ENCODE measurements around the gene LMO1.

The LMO1 gene

DNA sequence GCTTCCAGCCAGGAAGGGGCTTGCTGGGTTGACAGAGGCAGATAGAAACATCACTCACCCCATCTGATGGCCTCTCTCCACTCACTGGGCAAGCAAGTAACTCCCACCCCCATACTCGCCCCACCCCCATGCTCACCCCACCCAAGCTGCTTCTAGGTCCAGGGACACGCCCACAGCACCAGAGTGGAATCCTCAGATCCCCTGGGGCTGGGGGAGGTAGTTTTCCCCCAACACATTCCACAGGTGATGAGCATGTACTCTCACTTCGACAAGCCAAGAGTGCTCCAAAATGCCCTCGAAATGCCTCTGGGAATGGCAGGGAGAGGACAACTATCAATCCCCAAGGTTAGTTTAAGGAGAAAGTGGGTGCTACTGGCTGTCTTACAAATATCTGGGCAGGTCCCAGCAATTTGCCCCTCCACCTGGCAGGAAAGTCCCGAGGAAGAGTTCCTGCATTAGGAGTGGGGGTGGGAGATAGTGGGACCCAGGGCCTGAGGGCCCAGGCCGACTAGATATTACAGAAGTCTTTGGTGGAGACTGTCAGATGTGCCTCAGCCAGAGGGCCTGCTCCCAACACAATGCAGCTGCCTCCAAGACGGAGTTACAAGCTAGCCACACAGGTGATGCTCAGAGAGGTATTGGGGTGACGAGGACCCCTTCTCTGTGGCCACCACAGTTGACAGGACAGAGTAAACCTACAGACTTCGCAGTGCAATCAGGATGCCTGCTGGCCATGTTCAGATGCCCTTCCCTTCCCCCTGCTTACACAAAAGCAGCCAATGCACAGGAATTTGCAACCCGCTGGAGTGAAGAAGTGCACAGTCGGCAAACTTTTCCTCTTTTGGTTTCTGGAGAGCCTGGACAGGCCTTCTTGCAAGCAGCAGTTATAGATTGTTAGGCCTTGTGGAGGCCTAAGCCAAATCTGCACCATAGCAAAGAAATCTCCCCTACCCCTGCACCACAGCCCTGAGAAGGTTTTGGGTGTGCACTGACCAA lies 2.9 kb upstream of the LMO1 start:
- in situ Hi-C loops (cut with MboI; ENCODE audit: low sequenced_read_pairs) = no loop called here

DNA sequence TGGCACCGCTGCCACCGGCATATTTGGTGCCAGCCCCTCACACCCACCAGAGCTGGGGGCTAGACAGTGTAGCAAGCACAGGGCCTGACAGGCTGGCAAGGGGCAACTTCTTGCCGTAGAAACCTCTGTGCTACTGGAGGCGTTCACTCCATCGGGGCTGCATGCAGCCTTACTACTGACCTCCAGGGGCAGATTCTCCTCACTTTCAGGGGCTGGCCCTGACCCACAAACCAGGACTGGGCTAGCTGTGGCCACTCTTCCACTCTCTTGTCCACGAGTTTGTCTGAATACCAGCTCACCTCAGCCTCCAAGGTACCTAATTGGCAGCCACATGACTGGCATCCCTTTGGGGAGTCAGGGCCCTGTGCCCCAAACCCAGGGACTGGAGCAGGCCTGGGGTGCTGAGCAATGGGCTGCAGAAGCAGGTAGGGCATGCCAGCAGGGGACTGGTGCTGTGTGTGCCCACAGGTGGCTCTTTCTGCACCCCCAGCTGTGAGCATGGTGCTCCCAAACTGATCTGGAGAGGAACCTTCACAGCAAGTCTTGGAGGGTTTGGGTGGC lies 2.1 kb upstream of the LMO1 start:
- in situ Hi-C loops (cut with MboI; ENCODE audit: low sequenced_read_pairs) = no loop called here

DNA sequence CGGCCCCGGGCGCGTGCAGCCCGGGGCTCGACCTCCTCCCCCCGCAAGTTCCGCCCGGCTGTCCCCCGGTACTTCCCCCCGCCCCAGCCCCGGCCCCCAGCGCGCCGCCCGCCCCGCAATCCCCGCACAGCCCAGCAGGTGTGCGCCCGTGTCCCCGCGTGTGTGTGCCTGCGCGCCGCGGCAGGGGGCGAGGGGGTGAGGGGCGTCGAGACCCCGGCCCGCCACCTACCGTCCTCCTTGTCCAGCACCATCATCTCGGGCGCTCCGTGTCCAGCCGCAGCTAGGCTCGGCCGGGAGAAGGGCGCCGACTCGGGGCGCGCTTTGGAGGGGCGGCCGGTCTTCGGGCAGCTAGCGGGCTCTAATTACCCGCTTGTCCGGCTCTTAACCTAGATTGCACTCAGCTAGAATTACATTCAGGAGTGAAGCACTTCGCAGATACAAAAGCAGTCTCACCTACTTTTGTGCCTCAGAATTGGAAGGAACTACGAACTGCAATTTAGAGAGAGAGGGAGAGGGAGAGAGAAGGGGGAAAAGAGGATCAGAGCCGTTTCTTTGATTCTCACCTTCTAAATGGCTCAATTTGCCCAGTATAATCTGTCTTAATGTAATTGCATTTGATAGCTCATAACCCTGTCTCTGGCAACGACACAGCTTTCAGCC lies 439 bp downstream of the LMO1 start:
- in situ Hi-C loops (cut with MboI; ENCODE audit: low sequenced_read_pairs) = no loop called here

DNA sequence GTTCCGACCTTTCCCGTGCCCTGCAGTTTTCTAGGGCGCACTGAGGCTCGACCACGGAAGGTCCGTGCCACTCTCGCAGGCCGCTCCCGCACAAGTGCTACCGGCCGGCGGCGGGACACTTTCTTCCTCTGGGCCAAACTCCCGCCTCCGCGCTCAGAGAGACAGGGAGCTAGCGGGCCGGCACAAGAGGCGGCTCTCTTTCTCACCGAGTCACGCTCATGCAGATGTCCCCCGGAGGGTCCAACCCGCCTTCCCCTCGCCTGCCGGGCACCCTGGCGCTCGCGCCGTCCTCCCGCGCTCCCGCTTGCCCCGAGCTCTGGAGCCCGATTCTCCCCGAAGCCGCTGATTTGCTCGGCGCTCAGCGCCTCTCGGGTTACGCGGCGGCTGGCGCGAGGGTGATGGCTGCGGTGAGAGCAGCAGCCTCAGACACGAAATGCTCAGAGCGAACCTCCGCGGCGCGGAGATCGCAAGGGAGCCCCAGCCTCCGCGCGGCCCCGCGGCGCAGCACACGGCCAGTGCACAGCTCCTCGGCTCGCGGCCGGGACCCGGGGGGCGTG lies 1.0 kb downstream of the LMO1 start:
- in situ Hi-C loops (cut with MboI; ENCODE audit: low sequenced_read_pairs) = no loop called here

DNA sequence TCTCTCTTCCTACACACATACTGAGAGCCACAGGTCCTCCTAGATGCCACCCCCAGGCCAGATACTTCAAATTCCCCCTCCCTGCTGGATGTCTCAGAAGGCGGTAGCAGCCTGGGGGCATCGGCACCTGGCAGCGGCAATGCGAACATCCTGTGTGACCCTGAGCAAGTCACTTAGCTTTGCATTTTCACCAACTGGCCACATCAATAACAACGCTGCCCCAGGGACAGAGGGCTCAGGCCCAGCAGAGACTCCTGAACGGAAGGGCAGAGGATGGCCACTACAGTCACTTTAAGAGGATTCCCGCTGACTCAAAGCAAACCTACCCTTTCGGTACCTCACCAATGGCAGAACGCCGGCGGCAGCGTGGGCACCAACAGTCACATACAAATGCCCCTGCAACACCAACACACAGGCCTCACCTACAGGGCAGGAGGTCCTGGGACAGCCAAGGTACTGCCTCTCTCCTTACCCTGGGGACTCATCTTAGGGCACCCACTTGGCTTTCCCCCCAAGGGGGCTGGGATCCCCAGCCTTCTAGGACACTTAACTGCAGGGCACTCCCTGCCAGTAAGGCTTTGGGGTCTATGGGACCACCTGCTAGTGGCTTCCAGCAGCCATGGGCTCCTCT lies 1.6 kb downstream of the LMO1 start:
- in situ Hi-C loops (cut with MboI; ENCODE audit: low sequenced_read_pairs) = no loop called here

DNA sequence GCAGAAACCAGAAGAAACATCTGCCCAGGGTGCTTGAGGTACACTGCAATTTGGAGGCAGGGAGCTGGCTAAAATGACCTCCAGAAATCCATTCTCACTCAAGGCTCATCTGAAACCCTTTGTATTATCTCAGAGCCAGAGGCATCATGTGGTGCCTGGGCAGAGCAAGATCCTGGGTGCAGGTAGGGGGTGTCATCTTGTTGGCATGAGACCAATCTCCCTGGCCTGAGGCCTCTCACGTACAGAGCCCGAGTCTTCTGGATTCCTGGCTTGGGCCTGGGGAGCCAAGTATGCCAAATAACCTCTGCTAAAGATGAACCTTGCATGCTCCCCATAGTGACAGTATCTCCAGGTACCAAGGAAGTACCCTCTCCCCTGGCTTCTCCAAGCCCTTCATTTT lies 2.4 kb downstream of the LMO1 start:
- in situ Hi-C loops (cut with MboI; ENCODE audit: low sequenced_read_pairs) = no loop called here

DNA sequence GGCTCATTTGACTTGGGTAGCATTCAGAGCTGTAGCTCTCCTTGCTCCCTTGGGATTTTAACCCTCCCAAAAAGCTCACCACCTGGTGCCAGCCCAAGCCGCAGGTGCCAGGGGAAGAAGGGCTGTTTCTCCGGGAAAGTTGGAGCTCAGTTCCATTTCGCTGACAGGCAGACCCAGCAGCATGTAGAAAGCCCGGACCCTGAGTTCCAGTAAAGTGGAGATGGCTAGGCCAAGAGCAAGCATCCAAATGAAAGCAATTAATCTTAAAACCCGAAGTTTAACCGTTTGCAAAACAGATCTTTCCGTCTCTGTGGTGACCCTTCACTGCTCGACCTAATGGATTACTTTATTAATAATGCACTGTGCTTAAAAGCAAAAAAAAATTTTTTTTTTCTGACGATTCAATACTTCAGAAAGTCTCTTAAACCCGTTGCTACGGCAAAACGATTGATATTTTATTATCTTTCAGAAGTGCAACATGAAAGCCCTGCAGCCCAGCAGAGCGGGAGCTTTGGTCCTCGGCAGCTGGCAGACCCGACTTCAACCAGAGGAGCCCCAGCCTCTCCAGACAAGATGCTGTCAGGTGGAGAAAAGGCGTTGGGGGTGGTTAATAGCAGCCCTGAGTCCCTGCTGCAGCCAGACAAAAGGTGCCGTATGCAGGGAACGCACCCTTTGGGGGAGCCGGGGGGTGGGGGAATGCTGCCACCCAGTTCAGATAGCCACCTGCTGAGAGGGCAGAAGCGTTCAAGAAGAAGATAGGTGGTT lies 3.3 kb downstream of the LMO1 start:
- in situ Hi-C loops (cut with MboI; ENCODE audit: low sequenced_read_pairs) = no loop called here

DNA sequence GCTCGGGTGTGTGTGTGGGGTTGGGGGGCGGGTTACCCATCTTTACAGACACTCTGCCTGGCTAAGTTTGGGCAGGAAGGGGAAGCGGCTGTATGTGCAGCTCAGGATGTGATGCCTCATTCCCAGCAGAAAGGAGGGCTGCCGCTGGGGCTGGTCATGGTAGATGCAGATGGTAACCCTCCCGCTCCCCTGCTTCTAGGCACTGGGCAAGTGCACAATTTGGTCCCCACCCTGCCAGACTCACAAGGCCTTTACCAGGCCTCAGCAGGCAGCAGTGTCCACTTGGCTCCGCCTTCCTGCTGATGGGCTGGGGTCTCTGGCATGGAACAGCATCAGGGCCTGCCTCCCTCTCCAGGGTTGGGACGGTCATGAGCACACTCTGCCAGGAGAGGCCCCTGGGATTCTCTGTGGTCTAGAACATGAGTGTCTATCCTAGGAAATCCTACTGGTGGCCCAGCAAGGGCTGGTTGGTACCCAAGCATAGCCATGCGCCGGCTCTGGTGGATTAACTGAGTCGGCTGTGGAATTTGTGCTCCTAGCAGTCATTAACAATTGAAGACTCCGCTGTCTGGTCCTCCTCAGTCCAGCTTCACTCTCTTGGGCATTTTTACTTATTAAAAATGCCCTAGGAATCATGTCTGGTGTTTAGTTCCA lies 4.2 kb downstream of the LMO1 start:
- in situ Hi-C loops (cut with MboI; ENCODE audit: low sequenced_read_pairs) = no loop called here

DNA sequence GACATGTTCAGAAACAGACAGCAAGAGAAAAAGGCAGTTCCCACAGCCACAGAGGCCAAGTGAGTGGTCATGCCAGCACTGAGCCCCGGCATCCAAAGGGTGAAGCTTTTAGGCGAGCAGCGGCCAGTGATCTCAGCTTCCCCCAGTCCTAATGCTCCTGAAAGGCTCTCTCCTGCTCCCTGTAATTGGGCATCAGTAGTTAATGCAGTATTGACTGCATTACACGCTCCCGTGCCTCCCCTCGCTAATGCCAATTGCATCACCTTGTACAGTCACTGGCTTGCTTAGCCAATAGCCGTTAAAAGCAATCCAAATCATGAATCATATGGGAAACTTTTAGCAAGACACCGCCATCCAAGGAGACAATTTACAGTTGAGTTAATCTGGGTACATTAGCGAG lies 4.9 kb downstream of the LMO1 start:
- in situ Hi-C loops (cut with MboI; ENCODE audit: low sequenced_read_pairs) = no loop called here

DNA sequence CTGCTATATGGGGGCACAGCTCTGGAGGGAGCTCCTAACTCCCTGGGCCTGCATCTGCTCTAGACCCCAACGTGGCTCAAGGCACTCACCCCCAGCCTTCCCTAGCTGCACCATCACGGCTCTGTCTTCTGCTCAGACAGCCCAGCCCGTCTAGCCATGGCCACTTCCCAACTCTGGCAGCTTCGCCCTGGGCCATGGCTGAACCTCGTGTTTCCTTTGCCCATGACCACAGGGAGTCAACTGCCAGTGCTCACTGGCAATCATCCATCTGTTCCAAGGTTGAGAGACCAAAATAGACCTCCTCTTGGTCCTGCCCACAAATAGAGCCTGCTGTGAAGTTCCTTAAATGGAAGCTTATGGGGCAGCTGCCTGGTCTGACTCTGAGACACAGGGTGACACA lies 5.4 kb downstream of the LMO1 start:
- in situ Hi-C loops (cut with MboI; ENCODE audit: low sequenced_read_pairs) = no loop called here

DNA sequence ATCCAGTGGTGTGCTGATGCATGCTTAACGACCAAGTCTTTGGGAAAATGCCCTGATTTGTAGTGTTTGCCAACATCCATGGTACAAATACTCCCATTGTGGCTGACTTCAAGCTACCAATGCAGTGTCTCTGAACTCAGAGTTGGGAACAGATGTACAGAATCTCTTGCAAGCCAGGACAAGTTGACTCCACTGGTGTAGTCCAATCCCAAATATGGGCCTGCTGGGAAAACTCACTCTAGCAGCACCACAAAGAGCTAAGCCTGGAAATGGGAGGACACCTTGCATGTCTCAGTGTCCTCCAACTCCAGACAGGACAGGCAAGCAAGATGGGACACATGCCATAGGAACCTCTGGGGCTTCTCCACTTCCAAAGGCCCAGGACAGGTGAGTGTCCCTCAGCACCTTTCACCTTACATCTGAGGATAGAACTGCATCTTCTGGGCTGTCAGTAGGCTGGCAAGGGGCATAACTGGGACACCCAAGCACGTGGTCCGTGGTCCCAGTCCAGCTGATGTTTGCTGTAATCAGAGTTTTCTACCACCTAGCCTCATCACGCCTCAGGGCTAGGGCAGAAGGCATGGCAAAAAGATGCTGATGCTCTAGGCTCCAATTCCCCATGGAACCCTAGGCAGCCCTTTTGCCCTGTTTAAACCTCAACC lies 6.5 kb downstream of the LMO1 start:
- in situ Hi-C loops (cut with MboI; ENCODE audit: low sequenced_read_pairs) = no loop called here

DNA sequence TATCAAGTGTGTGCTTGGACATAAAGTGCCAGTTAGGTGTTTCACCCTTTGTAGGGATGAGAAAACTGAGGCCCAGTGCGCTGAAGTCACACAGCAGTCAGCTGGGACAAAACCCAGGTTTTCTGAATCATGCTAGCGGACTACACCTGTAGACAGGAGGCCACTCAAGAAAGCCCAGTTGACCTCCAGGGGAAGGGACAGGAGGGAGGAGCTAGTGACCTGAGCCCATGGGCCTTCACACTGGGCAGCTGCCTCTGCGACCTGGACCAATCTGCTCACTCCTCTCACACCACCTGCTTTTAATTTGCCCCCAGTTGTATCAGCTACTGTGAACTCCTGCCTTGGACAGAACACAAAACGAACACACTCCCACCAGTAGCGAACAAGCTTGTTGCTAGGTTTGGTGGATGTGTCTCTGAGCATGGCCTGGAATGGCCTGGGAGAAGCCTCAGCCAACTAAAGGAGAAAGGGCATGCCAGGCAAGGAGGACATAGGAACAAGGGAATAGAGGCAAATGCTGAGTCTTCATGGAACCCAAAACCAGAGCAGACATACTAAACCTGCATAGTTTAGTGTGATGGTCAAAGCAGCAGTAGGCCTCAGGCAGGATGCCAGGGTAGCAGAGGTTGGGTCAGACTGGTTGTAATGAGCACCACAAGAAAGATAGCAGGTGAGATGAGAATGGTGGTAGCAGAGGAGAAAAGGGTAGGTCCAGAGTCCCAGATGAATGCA lies 7.2 kb downstream of the LMO1 start:
- in situ Hi-C loops (cut with MboI; ENCODE audit: low sequenced_read_pairs) = no loop called here

DNA sequence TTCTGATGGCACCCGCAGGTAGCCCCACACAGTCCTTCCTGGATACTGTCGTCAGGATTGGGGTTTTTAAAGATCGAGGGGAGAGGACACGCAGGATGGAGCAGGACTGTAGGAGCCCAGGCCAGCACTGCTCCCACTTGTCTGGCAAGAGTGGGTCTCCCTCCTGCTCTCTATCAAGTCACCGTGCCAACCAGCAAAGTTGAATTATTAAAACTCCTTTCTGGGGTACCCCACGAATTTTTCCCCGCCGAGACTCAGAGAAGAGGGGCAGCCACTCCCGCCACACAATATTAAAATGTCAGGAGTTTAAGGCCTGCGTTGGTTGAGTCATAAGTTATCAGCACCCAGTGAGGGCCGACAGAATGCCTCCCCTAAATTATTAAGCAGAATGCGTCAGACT lies 10.1 kb downstream of the LMO1 start:
- in situ Hi-C loops (cut with MboI; ENCODE audit: low sequenced_read_pairs) = no loop called here

DNA sequence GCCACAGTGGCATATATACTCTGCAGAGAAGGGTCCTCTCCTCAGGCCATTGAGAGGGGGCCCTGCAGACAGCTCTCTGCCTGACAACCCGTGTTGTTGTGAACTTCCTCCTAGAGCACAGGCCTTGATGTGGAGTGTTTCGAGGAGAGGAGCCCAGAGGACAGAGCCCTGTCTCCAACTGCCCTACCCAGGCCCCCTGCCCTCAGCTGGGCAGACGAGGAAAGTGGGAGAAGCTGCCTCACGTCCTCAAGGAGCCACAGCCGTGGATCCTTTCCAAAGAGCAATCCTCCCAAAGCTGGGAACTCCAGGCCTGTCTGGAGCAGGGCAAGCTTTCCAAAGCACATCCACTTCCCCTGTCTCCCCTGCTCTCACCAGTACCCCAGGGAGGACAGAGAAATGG lies 10.7 kb downstream of the LMO1 start:
- in situ Hi-C loops (cut with MboI; ENCODE audit: low sequenced_read_pairs) = no loop called here

DNA sequence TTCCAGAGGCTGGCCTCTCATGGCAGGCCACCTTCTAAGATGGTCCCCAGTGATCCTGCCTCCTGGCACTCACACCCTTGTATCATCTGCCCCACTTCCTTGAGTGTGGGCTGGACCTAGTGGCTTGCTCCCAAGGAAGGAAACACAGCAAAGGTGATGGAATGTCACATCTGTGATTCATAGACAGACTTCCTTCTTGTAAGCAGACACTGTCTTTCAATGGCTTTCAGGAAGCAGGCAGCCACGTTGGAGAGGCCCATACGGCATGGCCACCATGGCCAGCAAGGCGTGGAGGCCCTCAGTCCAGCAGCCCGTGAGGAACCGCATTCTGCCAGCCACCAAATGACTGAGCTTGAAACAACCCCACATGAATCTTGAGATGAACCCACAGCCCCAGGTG lies 11.3 kb downstream of the LMO1 start:
- in situ Hi-C loops (cut with MboI; ENCODE audit: low sequenced_read_pairs) = no loop called here

DNA sequence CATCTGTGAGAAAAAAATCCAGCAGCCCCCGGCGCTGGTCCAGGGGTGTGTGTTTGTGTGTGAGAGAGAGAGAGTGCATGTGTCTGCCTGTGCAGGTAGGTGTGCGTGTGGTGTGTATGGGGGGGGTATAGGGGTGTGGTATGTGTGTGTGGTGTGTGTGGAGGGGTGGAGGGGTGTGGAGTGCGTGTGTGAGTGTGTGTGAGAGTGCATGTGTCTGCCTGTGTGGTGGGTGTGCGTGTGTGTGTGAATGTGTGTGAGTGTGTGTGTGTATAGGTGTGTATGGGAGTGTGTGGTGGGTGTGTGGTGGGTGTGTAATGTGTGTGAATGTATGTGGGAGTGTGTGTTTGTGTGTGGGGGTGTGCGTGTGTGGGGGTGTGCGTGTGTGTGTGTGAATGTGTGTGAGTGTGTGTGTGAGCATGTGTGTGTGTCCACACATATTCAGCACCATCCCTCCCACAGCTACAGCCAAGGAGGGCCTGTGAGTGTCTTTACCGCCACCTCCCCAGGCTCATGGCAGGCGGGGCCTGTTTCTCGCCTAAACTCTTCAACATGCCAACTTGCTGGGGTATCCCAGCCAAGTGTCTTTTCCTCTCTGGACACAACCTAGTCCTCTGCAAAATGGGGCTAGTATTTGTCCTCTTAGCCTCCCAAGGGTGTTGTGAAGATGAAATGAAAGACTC lies 11.9 kb downstream of the LMO1 start:
- in situ Hi-C loops (cut with MboI; ENCODE audit: low sequenced_read_pairs) = no loop called here

DNA sequence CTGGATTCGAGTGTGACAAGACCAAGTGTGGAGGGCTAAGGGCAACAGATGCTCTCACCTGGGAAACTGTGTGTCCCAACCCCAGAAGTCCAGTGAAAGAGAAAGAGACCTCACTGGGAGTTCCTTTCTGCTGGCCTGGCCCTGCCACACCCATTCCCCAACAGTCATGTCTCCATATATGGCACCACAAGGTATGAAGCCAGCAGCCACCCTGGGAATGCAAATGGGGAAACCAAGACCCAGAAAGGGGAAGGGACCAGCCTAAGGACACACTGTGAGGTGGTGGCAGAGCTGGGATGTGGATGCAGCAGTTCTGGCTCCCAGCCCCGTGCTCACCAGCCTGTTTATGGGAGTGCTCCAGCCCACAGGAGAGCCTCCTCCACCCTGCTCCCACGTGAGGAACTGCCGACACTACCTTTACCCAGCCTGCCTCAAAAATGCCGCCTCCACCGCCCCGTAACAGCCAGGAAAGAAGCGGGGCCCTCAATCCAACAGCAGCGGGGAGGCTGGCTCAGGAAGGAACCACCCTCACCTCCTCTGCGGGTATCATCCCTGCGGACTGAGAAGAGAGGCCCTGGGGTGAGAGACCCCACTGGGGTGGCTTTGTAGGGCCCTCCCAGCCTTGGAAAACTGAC lies 12.6 kb downstream of the LMO1 start:
- in situ Hi-C loops (cut with MboI; ENCODE audit: low sequenced_read_pairs) = no loop called here

DNA sequence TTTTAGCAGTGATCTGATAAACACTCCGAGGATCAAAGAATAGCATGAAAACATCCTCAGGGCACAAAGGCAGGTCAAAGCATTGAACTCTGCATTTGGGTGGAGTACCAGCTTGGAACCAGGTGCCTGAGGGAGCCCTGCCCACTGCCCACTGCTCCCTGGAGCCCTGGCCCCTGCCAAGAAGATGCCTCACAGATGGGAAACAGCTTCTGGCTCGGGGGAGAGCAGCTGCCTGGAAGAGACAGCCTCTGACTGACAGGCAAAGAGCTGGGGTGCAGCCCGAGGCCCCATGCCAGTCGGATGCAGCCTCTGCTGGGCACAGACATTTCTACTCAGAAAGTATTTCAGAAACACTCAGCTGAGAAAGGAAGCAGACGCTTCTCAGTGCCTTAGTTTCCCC lies 13.2 kb downstream of the LMO1 start:
- in situ Hi-C loops (cut with MboI; ENCODE audit: low sequenced_read_pairs) = no loop called here
